SK-N-MC (cell line): Measurements from ENCODE around the gene KLK7.

Experiments
- EZH2 ChIP-seq: fragments of 200-600 bp; sonication (generic); IDR thresholded peaks from one replicate; pipeline ENCODE4 v1.6.1; 2017; ENCODE audit warnings: antibody characterized with exemption
- POLR2AphosphoS5 ChIP-seq: IDR thresholded peaks from 2 replicates; pipeline ENCODE4 v1.6.1; 2012; ENCODE audit warnings: mild to moderate bottlenecking, low read depth, low read length, borderline replicate concordance

DNA sequence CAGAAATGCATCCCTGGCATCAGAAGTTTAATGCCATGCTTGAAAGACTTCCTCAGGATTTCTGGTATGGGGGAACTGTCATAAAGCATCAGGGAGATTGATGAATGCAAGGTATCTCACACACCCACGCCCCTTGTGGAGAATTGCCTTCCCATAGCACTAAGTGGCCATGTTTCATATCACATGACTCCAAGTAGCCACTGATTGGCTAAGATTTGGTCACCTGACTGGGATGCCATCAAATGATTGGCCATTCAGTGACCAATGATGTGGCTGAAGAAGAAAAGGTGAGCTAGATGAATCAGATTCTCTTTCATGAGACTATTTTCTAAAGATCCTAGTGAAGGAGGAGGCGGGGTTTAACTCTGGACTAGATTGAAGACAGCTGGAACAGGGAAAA, 10.4 kb upstream of the KLK7 start:
- no peak for TF ChIP-seq EZH2
- no peak for TF ChIP-seq POLR2AphosphoS5
